MCF 10A (cell line): Measurements from ENCODE around the gene RGS2. TPM values are rescaled to one million over a fixed set of nuclear protein-coding genes. Genes with fewer than 3 reads are reported as not detected.

Experiments used
- BruUV-seq: library from RNA; stranded (reverse); fragments of 400-500 nt; replicated peaks from 2 replicates; lab custom pipeline; 2021; lab: Mats Ljungman, UMichigan
- CTCF ChIA-PET: fragments of 300-600 bp; sonication (Branson Sonifier 250); formaldehyde crosslinking; extraction: SDS; loops from one replicate; lab custom pipeline; 2021; ENCODE audit warnings: antibody characterized with exemption, inconsistent platforms; lab: Yijun Ruan, JAX
- POLR2A ChIA-PET: fragments of 300-600, 350-650 bp; sonication (Branson Sonifier 250); formaldehyde crosslinking; extraction: SDS; loops from one replicate; lab custom pipeline; 2020; ENCODE audit warnings: antibody characterized with exemption, inconsistent platforms; lab: Yijun Ruan, JAX
- DNase-seq: peaks from one replicate; pipeline ENCODE4 v3.0.0-alpha.2; 2018; ENCODE audit not compliant: unreplicated experiment
- H3K27ac Mint-ChIP-seq: one replicate; pipeline ENCODE4 v1.8.0; 2022; ENCODE audit warnings: mild to moderate bottlenecking, low read depth, mixed read lengths; ENCODE audit not compliant: unreplicated experiment
- H3K27me3 Mint-ChIP-seq: one replicate; pipeline ENCODE4 v1.8.0; 2022; ENCODE audit warnings: mixed read lengths; ENCODE audit not compliant: insufficient read depth, unreplicated experiment
- H3K36me3 Mint-ChIP-seq: one replicate; pipeline ENCODE4 v1.8.0; 2022; ENCODE audit warnings: mild to moderate bottlenecking, moderate library complexity, mixed read lengths; ENCODE audit not compliant: insufficient read depth, unreplicated experiment
- H3K4me1 Mint-ChIP-seq: one replicate; pipeline ENCODE4 v1.8.0; 2022; ENCODE audit warnings: mixed read lengths; ENCODE audit not compliant: insufficient read depth, unreplicated experiment
- H3K4me3 Mint-ChIP-seq: one replicate; pipeline ENCODE4 v1.8.0; 2022; ENCODE audit warnings: mild to moderate bottlenecking, moderate library complexity, mixed read lengths; ENCODE audit not compliant: unreplicated experiment
- H3K9me3 Mint-ChIP-seq: one replicate; pipeline ENCODE4 v1.8.0; 2022; ENCODE audit warnings: mixed read lengths; ENCODE audit not compliant: unreplicated experiment
- intact Hi-C: fragments of 100-400 bp; cut with micrococcal nuclease; formaldehyde crosslinking; loops from 2 replicates; pipeline ENCODE4 v1.14.1; 2022
- total RNA-seq: library from RNA; stranded (reverse); gene quantifications from 2 replicates; pipeline ENCODE4 v1.2.3, GENCODE V29; 2022
- TF ChIP-seq, protein P1 (sequence below): fragments of 200-600 bp; IDR thresholded peaks from one replicate; pipeline ENCODE4 v1.8.0; 2022; ENCODE audit warnings: antibody characterized with exemption, mild to moderate bottlenecking; ENCODE audit not compliant: unreplicated experiment

Gene RGS2
- total RNA-seq, 1 experiment from 2014 or later, result 42.6 TPM

DNA sequence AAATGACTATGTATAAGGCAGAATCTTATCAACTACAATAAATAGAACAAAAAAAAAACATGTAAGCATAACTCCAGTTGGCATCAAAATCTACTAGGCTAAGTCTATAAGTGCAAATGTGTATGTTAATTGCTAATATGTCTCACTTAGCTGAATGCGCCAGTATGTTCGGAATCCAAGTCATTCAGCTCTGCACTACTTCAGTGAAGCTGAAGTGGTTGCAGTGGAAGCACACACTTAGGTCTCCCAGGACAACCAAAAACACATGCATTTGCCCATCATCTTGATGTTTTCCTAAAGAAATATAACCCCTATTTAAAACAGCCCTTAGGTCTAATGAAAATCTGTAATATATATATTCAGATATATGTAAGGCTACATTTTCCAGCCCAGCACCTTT is 41.0 kb upstream of the RGS2 start:
- Mint-ChIP-seq H3K36me3 (no peaks in the 10 kb centered on the region), H3K4me3 (no peak overlapping the region), H3K27ac (no peak overlapping the region), H3K4me1 (peaks cover 12% of the 10 kb centered on the region), H3K9me3 (no peaks in the 10 kb centered on the region), H3K27me3 (no peaks in the 10 kb centered on the region)
- TF ChIP-seq, protein P1, sequence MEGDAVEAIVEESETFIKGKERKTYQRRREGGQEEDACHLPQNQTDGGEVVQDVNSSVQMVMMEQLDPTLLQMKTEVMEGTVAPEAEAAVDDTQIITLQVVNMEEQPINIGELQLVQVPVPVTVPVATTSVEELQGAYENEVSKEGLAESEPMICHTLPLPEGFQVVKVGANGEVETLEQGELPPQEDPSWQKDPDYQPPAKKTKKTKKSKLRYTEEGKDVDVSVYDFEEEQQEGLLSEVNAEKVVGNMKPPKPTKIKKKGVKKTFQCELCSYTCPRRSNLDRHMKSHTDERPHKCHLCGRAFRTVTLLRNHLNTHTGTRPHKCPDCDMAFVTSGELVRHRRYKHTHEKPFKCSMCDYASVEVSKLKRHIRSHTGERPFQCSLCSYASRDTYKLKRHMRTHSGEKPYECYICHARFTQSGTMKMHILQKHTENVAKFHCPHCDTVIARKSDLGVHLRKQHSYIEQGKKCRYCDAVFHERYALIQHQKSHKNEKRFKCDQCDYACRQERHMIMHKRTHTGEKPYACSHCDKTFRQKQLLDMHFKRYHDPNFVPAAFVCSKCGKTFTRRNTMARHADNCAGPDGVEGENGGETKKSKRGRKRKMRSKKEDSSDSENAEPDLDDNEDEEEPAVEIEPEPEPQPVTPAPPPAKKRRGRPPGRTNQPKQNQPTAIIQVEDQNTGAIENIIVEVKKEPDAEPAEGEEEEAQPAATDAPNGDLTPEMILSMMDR, result no peak
- ChIA-PET CTCF (interaction anchor here (0.5 to 0.8 kb wide), 3 partner anchors 73 to 379 kb away, joined by 3 to 4 read pairs (median 4); no protein-coding TSS in a partner anchor), POLR2A (no interaction called here)
- DNase-seq, result no peak
- intact Hi-C loops, result no loop called here
- no TSS peak for BruUV-seq

DNA sequence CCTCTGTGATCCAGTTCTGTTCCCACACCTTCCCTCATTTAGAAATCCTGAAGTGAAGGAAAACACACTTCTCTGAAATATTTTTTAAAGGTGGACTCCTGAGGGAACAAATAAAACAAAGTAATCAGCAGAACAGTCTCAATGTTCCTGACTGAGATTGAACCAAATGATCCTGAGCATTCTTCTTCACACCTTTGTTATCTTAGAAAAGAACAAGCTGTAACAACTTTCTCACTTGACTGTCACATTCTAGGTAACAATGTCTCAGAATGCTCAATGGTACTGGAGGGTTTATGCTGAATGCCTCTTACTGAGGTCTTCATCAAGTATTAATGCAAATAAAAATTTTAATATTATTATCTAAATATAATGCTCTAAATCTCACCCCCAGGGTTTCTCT is 40.4 kb upstream of the RGS2 start:
- H3K27ac Mint-ChIP-seq, result no peak overlapping the region
- no peaks in the 10 kb centered on the region for H3K36me3 Mint-ChIP-seq
- no peaks in the 10 kb centered on the region for H3K27me3 Mint-ChIP-seq
- H3K9me3 Mint-ChIP-seq, result no peaks in the 10 kb centered on the region
- ChIA-PET CTCF (interaction anchor here (0.5 to 0.8 kb wide), 2 partner anchors 73 to 118 kb away, joined by 4 read pairs; no protein-coding TSS in a partner anchor), POLR2A (interaction anchor here (0.8 kb wide), 1 partner anchor 68 kb away, joined by 3 read pairs; no protein-coding TSS in a partner anchor)
- no peak overlapping the region for H3K4me3 Mint-ChIP-seq
- BruUV-seq, result no TSS peak
- intact Hi-C loops, result no loop called here
- DNase-seq, result no peak
- peaks cover 5% of the 10 kb centered on the region for H3K4me1 Mint-ChIP-seq
- TF ChIP-seq, protein P1, result no peak

GRCh38 chr1:192771341-192771740 is 37.5 kb upstream of the RGS2 start:
- no peaks in the 10 kb centered on the region for H3K27me3 Mint-ChIP-seq
- no peak overlapping the region for H3K4me3 Mint-ChIP-seq
- no peaks in the 10 kb centered on the region for H3K9me3 Mint-ChIP-seq
- DNase-seq, result no peak
- ChIA-PET POLR2A (interaction anchor here (0.7 to 1.0 kb wide), 3 partner anchors 10 to 741 kb away, joined by 3 to 4 read pairs (median 3); no protein-coding TSS in a partner anchor), CTCF (interaction anchor here (0.8 kb wide), 1 partner anchor 9 kb away, joined by 3 read pairs; no protein-coding TSS in a partner anchor)
- no peaks in the 10 kb centered on the region for H3K4me1 Mint-ChIP-seq
- intact Hi-C loops, result no loop called here
- no peaks in the 10 kb centered on the region for H3K36me3 Mint-ChIP-seq
- TF ChIP-seq, protein P1, result no peak
- BruUV-seq, result no TSS peak
- no peak overlapping the region for H3K27ac Mint-ChIP-seq

DNA sequence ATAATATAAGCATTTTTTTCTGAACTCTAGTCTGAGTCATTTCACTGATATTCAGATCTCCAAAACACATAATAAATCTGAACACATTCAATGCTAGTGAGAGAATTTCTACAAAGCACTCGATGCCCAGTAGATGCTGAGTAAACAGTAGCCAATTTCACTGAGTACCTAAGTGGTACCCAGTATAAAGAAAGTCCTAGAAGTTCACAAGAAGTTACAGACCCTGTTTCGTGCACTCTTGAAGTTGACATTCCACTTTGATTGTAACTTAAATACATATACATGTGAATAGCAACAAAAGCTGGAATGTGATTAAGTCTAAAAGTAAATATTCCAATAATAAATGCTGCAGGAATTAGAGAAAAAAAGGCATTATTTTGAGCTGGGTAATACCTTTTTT is 33.2 kb upstream of the RGS2 start:
- TF ChIP-seq, protein P1, result no peak
- ChIA-PET CTCF (no interaction called here), POLR2A (no interaction called here)
- no peak for DNase-seq
- peaks cover 6% of the 10 kb centered on the region for H3K4me1 Mint-ChIP-seq
- no peaks in the 10 kb centered on the region for H3K36me3 Mint-ChIP-seq
- BruUV-seq, result no TSS peak
- intact Hi-C loops, result no loop called here
- no peaks in the 10 kb centered on the region for H3K9me3 Mint-ChIP-seq
- H3K27me3 Mint-ChIP-seq, result no peaks in the 10 kb centered on the region
- no peak overlapping the region for H3K27ac Mint-ChIP-seq
- H3K4me3 Mint-ChIP-seq, result no peak overlapping the region
